Measurements from ENCODE around the gene GPATCH2L. TPM values are rescaled to one million over a fixed set of nuclear protein-coding genes. Genes with fewer than 3 reads are reported as not detected.

Gene GPATCH2L
- total and polyA plus RNA-seq, 2 of the 13 experiments (the other 11 are each of a cell fraction or from before 2014, with no cell fraction given) = 14.4 to 29.0 TPM

DNA sequence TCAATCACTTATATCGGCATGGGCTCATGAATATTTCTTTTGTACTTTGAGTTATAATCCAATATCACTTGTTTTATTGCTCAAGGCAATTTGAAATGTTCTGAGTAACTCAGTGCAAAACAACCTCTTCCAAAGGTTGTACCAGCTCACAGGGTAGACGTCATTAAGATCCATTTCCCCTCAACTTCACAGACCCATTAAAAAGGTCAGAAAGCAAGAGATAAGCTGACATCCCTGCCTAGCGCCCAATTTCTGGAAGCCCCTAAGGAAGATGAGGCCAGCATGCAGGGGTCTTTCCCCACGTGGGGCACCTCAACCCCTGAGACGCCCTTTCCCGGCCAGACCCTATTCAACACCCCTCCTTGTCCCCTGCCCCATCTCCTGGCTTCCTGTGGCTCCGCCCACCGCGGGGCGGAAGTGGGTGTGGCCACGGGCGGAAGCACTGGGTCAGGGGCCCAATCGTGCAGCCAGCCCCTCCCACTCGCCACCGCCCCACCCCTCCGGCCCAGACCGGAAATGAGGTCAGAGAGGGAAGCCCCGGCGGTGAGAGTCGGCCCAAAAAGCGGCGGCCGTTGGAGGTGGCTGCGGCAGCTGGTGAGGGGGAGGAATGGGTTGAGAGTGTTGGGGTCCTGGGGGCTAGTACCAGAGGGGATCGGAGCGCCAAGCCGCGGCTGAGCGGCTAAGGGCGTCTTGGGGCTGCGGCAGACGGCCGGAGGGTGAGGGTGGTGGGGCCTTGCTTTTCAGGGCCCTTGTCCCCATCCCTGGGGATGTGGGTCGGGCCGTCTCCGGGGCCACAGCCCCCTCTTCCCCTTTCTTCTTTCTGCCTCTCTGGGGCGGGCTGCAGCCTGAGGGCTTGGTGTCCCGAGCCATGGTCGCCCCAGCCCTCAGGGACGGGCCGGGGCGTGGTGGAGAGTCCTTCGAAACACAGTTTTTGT lies at the start of gene GPATCH2L (continued):
- peak; percentile 87 for TF ChIP-seq GATAD1 (CRISPR knock-in tag; IDR thresholded peaks at IDR 0.05)
- TF ChIP-seq, protein P1, sequence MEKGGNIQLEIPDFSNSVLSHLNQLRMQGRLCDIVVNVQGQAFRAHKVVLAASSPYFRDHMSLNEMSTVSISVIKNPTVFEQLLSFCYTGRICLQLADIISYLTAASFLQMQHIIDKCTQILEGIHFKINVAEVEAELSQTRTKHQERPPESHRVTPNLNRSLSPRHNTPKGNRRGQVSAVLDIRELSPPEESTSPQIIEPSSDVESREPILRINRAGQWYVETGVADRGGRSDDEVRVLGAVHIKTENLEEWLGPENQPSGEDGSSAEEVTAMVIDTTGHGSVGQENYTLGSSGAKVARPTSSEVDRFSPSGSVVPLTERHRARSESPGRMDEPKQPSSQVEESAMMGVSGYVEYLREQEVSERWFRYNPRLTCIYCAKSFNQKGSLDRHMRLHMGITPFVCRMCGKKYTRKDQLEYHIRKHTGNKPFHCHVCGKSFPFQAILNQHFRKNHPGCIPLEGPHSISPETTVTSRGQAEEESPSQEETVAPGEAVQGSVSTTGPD (CRISPR knock-in tag; IDR thresholded peaks at IDR 0.05) = no peak
- TF ChIP-seq, protein P2, sequence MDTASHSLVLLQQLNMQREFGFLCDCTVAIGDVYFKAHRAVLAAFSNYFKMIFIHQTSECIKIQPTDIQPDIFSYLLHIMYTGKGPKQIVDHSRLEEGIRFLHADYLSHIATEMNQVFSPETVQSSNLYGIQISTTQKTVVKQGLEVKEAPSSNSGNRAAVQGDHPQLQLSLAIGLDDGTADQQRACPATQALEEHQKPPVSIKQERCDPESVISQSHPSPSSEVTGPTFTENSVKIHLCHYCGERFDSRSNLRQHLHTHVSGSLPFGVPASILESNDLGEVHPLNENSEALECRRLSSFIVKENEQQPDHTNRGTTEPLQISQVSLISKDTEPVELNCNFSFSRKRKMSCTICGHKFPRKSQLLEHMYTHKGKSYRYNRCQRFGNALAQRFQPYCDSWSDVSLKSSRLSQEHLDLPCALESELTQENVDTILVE (CRISPR knock-in tag; IDR thresholded peaks at IDR 0.05) = no peak
- TF ChIP-seq ZNF879 (CRISPR knock-in tag; IDR thresholded peaks at IDR 0.05) = no peak
- TF ChIP-seq, protein P3, sequence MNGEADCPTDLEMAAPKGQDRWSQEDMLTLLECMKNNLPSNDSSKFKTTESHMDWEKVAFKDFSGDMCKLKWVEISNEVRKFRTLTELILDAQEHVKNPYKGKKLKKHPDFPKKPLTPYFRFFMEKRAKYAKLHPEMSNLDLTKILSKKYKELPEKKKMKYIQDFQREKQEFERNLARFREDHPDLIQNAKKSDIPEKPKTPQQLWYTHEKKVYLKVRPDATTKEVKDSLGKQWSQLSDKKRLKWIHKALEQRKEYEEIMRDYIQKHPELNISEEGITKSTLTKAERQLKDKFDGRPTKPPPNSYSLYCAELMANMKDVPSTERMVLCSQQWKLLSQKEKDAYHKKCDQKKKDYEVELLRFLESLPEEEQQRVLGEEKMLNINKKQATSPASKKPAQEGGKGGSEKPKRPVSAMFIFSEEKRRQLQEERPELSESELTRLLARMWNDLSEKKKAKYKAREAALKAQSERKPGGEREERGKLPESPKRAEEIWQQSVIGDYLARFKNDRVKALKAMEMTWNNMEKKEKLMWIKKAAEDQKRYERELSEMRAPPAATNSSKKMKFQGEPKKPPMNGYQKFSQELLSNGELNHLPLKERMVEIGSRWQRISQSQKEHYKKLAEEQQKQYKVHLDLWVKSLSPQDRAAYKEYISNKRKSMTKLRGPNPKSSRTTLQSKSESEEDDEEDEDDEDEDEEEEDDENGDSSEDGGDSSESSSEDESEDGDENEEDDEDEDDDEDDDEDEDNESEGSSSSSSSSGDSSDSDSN (CRISPR knock-in tag; IDR thresholded peaks at IDR 0.05) = no peak
- TF ChIP-seq, protein P4, sequence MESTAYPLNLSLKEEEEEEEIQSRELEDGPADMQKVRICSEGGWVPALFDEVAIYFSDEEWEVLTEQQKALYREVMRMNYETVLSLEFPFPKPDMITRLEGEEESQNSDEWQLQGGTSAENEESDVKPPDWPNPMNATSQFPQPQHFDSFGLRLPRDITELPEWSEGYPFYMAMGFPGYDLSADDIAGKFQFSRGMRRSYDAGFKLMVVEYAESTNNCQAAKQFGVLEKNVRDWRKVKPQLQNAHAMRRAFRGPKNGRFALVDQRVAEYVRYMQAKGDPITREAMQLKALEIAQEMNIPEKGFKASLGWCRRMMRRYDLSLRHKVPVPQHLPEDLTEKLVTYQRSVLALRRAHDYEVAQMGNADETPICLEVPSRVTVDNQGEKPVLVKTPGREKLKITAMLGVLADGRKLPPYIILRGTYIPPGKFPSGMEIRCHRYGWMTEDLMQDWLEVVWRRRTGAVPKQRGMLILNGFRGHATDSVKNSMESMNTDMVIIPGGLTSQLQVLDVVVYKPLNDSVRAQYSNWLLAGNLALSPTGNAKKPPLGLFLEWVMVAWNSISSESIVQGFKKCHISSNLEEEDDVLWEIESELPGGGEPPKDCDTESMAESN (CRISPR knock-in tag; conservative IDR thresholded peaks at IDR 0.05) = peak; percentile 20; the same call in 1 of the 2 replicates
- TF ChIP-seq NRL (CRISPR knock-in tag; IDR thresholded peaks at IDR 0.05; ENCODE audit: borderline replicate concordance) = no peak
- TF ChIP-seq, protein P5, sequence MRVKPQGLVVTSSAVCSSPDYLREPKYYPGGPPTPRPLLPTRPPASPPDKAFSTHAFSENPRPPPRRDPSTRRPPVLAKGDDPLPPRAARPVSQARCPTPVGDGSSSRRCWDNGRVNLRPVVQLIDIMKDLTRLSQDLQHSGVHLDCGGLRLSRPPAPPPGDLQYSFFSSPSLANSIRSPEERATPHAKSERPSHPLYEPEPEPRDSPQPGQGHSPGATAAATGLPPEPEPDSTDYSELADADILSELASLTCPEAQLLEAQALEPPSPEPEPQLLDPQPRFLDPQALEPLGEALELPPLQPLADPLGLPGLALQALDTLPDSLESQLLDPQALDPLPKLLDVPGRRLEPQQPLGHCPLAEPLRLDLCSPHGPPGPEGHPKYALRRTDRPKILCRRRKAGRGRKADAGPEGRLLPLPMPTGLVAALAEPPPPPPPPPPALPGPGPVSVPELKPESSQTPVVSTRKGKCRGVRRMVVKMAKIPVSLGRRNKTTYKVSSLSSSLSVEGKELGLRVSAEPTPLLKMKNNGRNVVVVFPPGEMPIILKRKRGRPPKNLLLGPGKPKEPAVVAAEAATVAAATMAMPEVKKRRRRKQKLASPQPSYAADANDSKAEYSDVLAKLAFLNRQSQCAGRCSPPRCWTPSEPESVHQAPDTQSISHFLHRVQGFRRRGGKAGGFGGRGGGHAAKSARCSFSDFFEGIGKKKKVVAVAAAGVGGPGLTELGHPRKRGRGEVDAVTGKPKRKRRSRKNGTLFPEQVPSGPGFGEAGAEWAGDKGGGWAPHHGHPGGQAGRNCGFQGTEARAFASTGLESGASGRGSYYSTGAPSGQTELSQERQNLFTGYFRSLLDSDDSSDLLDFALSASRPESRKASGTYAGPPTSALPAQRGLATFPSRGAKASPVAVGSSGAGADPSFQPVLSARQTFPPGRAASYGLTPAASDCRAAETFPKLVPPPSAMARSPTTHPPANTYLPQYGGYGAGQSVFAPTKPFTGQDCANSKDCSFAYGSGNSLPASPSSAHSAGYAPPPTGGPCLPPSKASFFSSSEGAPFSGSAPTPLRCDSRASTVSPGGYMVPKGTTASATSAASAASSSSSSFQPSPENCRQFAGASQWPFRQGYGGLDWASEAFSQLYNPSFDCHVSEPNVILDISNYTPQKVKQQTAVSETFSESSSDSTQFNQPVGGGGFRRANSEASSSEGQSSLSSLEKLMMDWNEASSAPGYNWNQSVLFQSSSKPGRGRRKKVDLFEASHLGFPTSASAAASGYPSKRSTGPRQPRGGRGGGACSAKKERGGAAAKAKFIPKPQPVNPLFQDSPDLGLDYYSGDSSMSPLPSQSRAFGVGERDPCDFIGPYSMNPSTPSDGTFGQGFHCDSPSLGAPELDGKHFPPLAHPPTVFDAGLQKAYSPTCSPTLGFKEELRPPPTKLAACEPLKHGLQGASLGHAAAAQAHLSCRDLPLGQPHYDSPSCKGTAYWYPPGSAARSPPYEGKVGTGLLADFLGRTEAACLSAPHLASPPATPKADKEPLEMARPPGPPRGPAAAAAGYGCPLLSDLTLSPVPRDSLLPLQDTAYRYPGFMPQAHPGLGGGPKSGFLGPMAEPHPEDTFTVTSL (CRISPR knock-in tag; IDR thresholded peaks at IDR 0.05; ENCODE audit: borderline replicate concordance) = 0 out of 2 replicates have a peak, but pooled peaks have one; percentile 36
- TF ChIP-seq PHF5A (CRISPR knock-in tag; IDR thresholded peaks at IDR 0.05; ENCODE audit: low read depth, unreplicated experiment) = no peak
- TF ChIP-seq ZSCAN20 (CRISPR knock-in tag; IDR thresholded peaks at IDR 0.05; ENCODE audit: borderline replicate concordance) = 0 out of 2 replicates have a peak, but pooled peaks have one; percentile 37
- no peak for TF ChIP-seq ZNF775 (CRISPR knock-in tag; IDR thresholded peaks at IDR 0.05; ENCODE audit: borderline replicate concordance)
- TF ChIP-seq NCOA2 (CRISPR knock-in tag; IDR thresholded peaks at IDR 0.05) = no peak
- TF ChIP-seq HOXA9 (CRISPR knock-in tag; IDR thresholded peaks at IDR 0.05; ENCODE audit: borderline replicate concordance) = no peak
- TF ChIP-seq ZNF251 (CRISPR knock-in tag; IDR thresholded peaks at IDR 0.05) = no peak
- no peak for TF ChIP-seq ZBTB38 (CRISPR knock-in tag; IDR thresholded peaks at IDR 0.05)
